Measurements from ENCODE around the gene AUNIP. TPM values are rescaled to one million over a fixed set of nuclear protein-coding genes. Genes with fewer than 3 reads are reported as not detected.

AUNIP gene
- total and polyA plus RNA-seq, 2 of the 8 experiments (the other 6 are each of a cell fraction or from before 2014, with no cell fraction given) = 18.6 to 23.2 TPM

GRCh38 chr1:25836695-25837094, 22.6 kb downstream of the AUNIP start:
- no peak overlapping the region for H3K27ac ChIP-seq (ENCODE audit: low read depth, low read length)
- H3K9me3 ChIP-seq (ENCODE audit: insufficient read depth in 2 of 2, low read depth in 1 of 2, low read length in 1 of 2) = no peaks in the 10 kb centered on the region
- H3K23ac ChIP-seq (ENCODE audit: insufficient read length) = no peak overlapping the region
- no peaks in the 10 kb centered on the region for H3K23me2 ChIP-seq (ENCODE audit: low read depth, low read length)
- H3K18ac ChIP-seq (ENCODE audit: extremely low read depth, low read length) = no peak overlapping the region
- no peak overlapping the region for H3K4me3 ChIP-seq (ENCODE audit: extremely low read depth in 1 of 4, insufficient read depth in 2 of 4, low read depth in 3 of 4, low read length in 4 of 4)
- no peak overlapping the region for H2AFZ ChIP-seq (ENCODE audit: low read length)
- peaks cover 0 to 6% of the 10 kb centered on the region in 2 experiments for H4K20me1 ChIP-seq (replicated peaks in 1 of 2; ENCODE audit: control insufficient read depth in 1 of 2, insufficient read depth in 2 of 2, low read length in 2 of 2)
- H3K14ac ChIP-seq (ENCODE audit: insufficient read length) = no peak overlapping the region
- TF ChIP-seq SP1 (IDR thresholded peaks at IDR 0.05; ENCODE audit: low read depth, low read length) (no peak), MAX (IDR thresholded peaks at IDR 0.05) (no peak), POU5F1 (IDR thresholded peaks at IDR 0.05; ENCODE audit: low read depth, low read length) (no peak), KDM4A (IDR thresholded peaks at IDR 0.05; ENCODE audit: low read depth, low read length, severe bottlenecking) (no peak), SIX5 (IDR thresholded peaks at IDR 0.05; ENCODE audit: low read depth, low read length) (no peak), CREB1 (IDR thresholded peaks at IDR 0.05) (no peak), ATF3 (IDR thresholded peaks at IDR 0.05; ENCODE audit: insufficient read depth, low read depth, low read length) (no peak), TAF7 (optimal IDR thresholded peaks at IDR 0.05; ENCODE audit: borderline replicate concordance, low read depth, low read length) (no peak), POLR2AphosphoS5 (IDR thresholded peaks at IDR 0.05; ENCODE audit: low read depth, low read length) (no peak), ZNF274 (IDR thresholded peaks at IDR 0.05; ENCODE audit: borderline replicate concordance, extremely low read depth, low read length) (no peak), ATF2 (IDR thresholded peaks at IDR 0.05; ENCODE audit: low read length) (no peak)
- no peak overlapping the region for H2BK15ac ChIP-seq (ENCODE audit: low read length)
- no peak overlapping the region for H4K5ac ChIP-seq (ENCODE audit: insufficient read length, low read depth, low read length)
- no peaks in the 10 kb centered on the region for H3K4me1 ChIP-seq (replicated peaks in 1 of 4; ENCODE audit: control insufficient read depth in 3 of 4, insufficient read depth in 4 of 4, low read length in 3 of 4)
- H3K9ac ChIP-seq (replicated peaks in 1 of 4; ENCODE audit: extremely low read depth in 1 of 4, low read depth in 3 of 4, low read length in 3 of 4) = no peak overlapping the region
- H3K4ac ChIP-seq (replicated peaks; ENCODE audit: insufficient read length, low read depth, low read length) = no peak overlapping the region
- no peak overlapping the region for H2BK12ac ChIP-seq (ENCODE audit: low read depth, low read length)
- no peak overlapping the region for H3K56ac ChIP-seq (replicated peaks; ENCODE audit: insufficient read length, low read depth, low read length)
- H2BK120ac ChIP-seq (replicated peaks; ENCODE audit: low read depth, low read length) = no peak overlapping the region
- 89 to 100% methylated on average over 1 to 3 of the region's 3 CpGs for WGBS, 2 experiments (ENCODE audit: extremely low coverage in 1 of 2, insufficient coverage in 1 of 2, insufficient read length in 1 of 2, insufficient replicate concordance in 2 of 2, low coverage in 1 of 2, low lambda C conversion rate in 2 of 2, missing lambda C conversion rate in 1 of 2)
- H3K79me1 ChIP-seq (ENCODE audit: low read depth, low read length) = no peaks in the 10 kb centered on the region; the same call in 1 of the 2 replicates
- DNase-seq (ENCODE audit: low read depth in 1 of 2, low spot score in 2 of 2) (no peak), FAIRE-seq (no peak)
- ChIA-PET CTCF (ENCODE audit: partially characterized antibody) (interaction anchor here (0.7 to 1.5 kb wide), 15 partner anchors 13 to 193 kb away, joined by 3 to 7 read pairs (median 3); no protein-coding TSS in a partner anchor), POLR2A (ENCODE audit: partially characterized antibody) (interaction anchor here (0.9 to 1.0 kb wide), 2 partner anchors 10 to 22 kb away, joined by 3 to 4 read pairs; no protein-coding TSS in a partner anchor)
- no peak overlapping the region for H4K91ac ChIP-seq (replicated peaks; ENCODE audit: insufficient read length, low read length)
- no peak overlapping the region for H2AK5ac ChIP-seq (ENCODE audit: low read depth, low read length)
- H3K36me3 ChIP-seq (ENCODE audit: control insufficient read depth in 2 of 4, insufficient read depth in 4 of 4, low read length in 3 of 4) = peaks cover 11 to 48% (median 36%) of the 10 kb centered on the region in 4 experiments
- H3K27me3 ChIP-seq (replicated peaks in 1 of 4; ENCODE audit: control insufficient read depth in 3 of 4, extremely low read depth in 1 of 4, insufficient read depth in 3 of 4, low read length in 3 of 4) = no peaks in the 10 kb centered on the region
- H2BK5ac ChIP-seq (ENCODE audit: low read depth, low read length) = no peak overlapping the region
- no peak overlapping the region for H4K8ac ChIP-seq (ENCODE audit: extremely low read depth, insufficient read depth, low read length)
- peaks cover 0 to 18% of the 10 kb centered on the region in 2 experiments; a peak in 2 of 4 replicates for H3K79me2 ChIP-seq (ENCODE audit: control insufficient read depth in 1 of 2, insufficient read depth in 2 of 2, low read length in 2 of 2)
- H3K4me2 ChIP-seq (ENCODE audit: insufficient read depth in 1 of 2, low read depth in 2 of 2, low read length in 2 of 2) = no peak overlapping the region
- H2BK20ac ChIP-seq (ENCODE audit: low read length) = no peak overlapping the region

All from H1 (cell line).